PC-9 (cell line): ENCODE results near the gene GMDS. TPM values are rescaled to one million over a fixed set of nuclear protein-coding genes. Genes with fewer than 3 reads are reported as not detected.

Experiments
- BruUV-seq: library from RNA; stranded (reverse); fragments of 400-500 nt; replicated peaks from 2 replicates; lab custom pipeline; 2021; lab: Mats Ljungman, UMichigan
- CTCF ChIA-PET: fragments of 300-600 bp; sonication (Branson Sonifier 250); formaldehyde crosslinking; loops from one replicate; lab custom pipeline; 2022; ENCODE audit warnings: antibody characterized with exemption; lab: Charles Lee
- POLR2A ChIA-PET: fragments of 300-600 bp; sonication (Branson Sonifier 250); formaldehyde crosslinking; loops from one replicate; lab custom pipeline; 2022; ENCODE audit warnings: antibody characterized with exemption; ENCODE audit not compliant: unreplicated experiment; lab: Charles Lee
- DNase-seq, 2 experiments: peaks; one replicate each; pipeline versions ENCODE4 v3.0.0 to v3.0.0-alpha.2; 2015 to 2022; ENCODE audit warnings: mixed read lengths in 1 of 2
- H2AFZ ChIP-seq: fragments of 200-600 bp; sonication (generic); 2 replicates; pipeline ENCODE4 v1.8.1; 2017; ENCODE audit warnings: antibody characterized with exemption
- H3F3A ChIP-seq: fragments of 200-600 bp; sonication (generic); 2 replicates; pipeline ENCODE4 v1.8.1; 2017; ENCODE audit warnings: antibody characterized with exemption, mild to moderate bottlenecking, low read depth; ENCODE audit not compliant: insufficient read depth
- H3K27ac ChIP-seq: fragments of 200-600 bp; sonication (generic); 2 replicates; pipeline ENCODE4 v1.6.1; 2016; ENCODE audit warnings: mixed run types
- H3K27me3 ChIP-seq: fragments of 200-600 bp; sonication (generic); 2 replicates; pipeline ENCODE4 v1.6.1; 2016; ENCODE audit warnings: low read depth, mixed run types; ENCODE audit not compliant: insufficient read depth
- H3K36me3 ChIP-seq: fragments of 200-600 bp; sonication (generic); 2 replicates; pipeline ENCODE4 v1.6.1; 2016; ENCODE audit warnings: low read depth, mixed run types
- H3K4me1 ChIP-seq: fragments of 200-600 bp; sonication (generic); replicated peaks from 2 replicates; pipeline ENCODE4 v1.6.1; 2016; ENCODE audit warnings: mixed run types; ENCODE audit not compliant: insufficient read depth
- H3K4me2 ChIP-seq: fragments of 200-600 bp; sonication (generic); 2 replicates; pipeline ENCODE4 v1.6.1; 2017; ENCODE audit warnings: mixed run types
- H3K4me3 ChIP-seq: fragments of 200-600 bp; sonication (generic); 2 replicates; pipeline ENCODE4 v1.6.1; 2016; ENCODE audit warnings: mixed run types
- H3K79me2 ChIP-seq: fragments of 200-600 bp; sonication (generic); 2 replicates; pipeline ENCODE4 v1.6.1; 2017; ENCODE audit warnings: low read depth, mixed run types
- H3K9me2 ChIP-seq: fragments of 200-600 bp; sonication (generic); 2 replicates; pipeline ENCODE4 v1.8.1; 2017; ENCODE audit warnings: mild to moderate bottlenecking; ENCODE audit not compliant: insufficient read depth
- H3K9me3 ChIP-seq: fragments of 200-600 bp; sonication (generic); 2 replicates; pipeline ENCODE4 v1.8.1; 2016; ENCODE audit warnings: low read depth; ENCODE audit not compliant: insufficient read depth
- H4K20me1 ChIP-seq: fragments of 200-600 bp; sonication (generic); 2 replicates; pipeline ENCODE4 v1.8.1; 2017; ENCODE audit not compliant: insufficient read depth
- CTCF ChIP-seq: fragments of 200-600 bp; sonication (generic); conservative IDR thresholded peaks from 2 replicates; pipeline ENCODE4 v1.6.1; 2017; ENCODE audit warnings: mixed run types, antibody characterized with exemption, mild to moderate bottlenecking, moderate library complexity
- EZH2 ChIP-seq: fragments of 200-600 bp; sonication (generic); IDR thresholded peaks from 2 replicates; pipeline ENCODE4 v1.8.0; 2017; ENCODE audit warnings: antibody characterized with exemption, low read depth
- intact Hi-C: fragments of 100-400 bp; cut with micrococcal nuclease; formaldehyde crosslinking; loops from one replicate; pipeline ENCODE4 v1.10.0; 2022; ENCODE audit not compliant: unreplicated experiment
- total RNA-seq: library from RNA; stranded (reverse); gene quantifications from 2 replicates; pipeline ENCODE4 v1.2.3, GENCODE V29; 2021

The GMDS gene
- total RNA-seq, 1 experiment from 2014 or later = 30.1 TPM

GRCh38 chr6:1611322-1611571 lies 634.2 kb downstream of the GMDS start:
- no peak overlapping the region for H3K27ac ChIP-seq
- H3K4me2 ChIP-seq = peak overlapping the region; percentile 55; the same call in 1 of the 2 replicates
- no peaks in the 10 kb centered on the region; the same call in 1 of the 2 replicates for H3K4me1 ChIP-seq
- TF ChIP-seq EZH2 (no peak), CTCF (no peak)
- no peak overlapping the region for H2AFZ ChIP-seq
- no peaks in the 10 kb centered on the region for H3K9me2 ChIP-seq
- peak overlapping the region; percentile 89; the same call in 1 of the 2 replicates for H3K4me3 ChIP-seq
- intact Hi-C loops = no loop called here
- H3K9me3 ChIP-seq = no peaks in the 10 kb centered on the region
- no peaks in the 10 kb centered on the region for H3K27me3 ChIP-seq
- peaks cover 43% of the 10 kb centered on the region for H3K79me2 ChIP-seq
- no peaks in the 10 kb centered on the region for H4K20me1 ChIP-seq
- H3K36me3 ChIP-seq = no peaks in the 10 kb centered on the region
- POLR2A ChIA-PET = interaction anchor here (0.6 to 0.8 kb wide), 4 partner anchors 13 to 930 kb away, joined by 3 to 10 read pairs (median 6); no protein-coding TSS in a partner anchor
- no TSS peak for BruUV-seq
- DNase-seq = peak in 1 of 2 experiments; percentile 31
- CTCF ChIA-PET = interaction anchor here (0.6 to 0.8 kb wide), 3 partner anchors 13 to 156 kb away, joined by 3 to 5 read pairs (median 4); no protein-coding TSS in a partner anchor
- 0 out of 2 replicates have a peak, but pooled peaks cover 4% of the 10 kb centered on the region for H3F3A ChIP-seq

- no TSS peak for BruUV-seq
- no peaks in the 10 kb centered on the region for H3K27me3 ChIP-seq
- no peaks in the 10 kb centered on the region for H3K9me3 ChIP-seq
- H3K4me3 ChIP-seq = peak overlapping the region; percentile 89
- peak overlapping the region; percentile 55; the same call in 1 of the 2 replicates for H3K4me2 ChIP-seq
- H3K9me2 ChIP-seq = no peaks in the 10 kb centered on the region
- peak overlapping the region; percentile 52; the same call in 1 of the 2 replicates for H2AFZ ChIP-seq
- intact Hi-C loops = no loop called here
- ChIA-PET CTCF (interaction anchor here (0.7 kb wide), 1 partner anchor 156 kb away, joined by 5 read pairs; no protein-coding TSS in a partner anchor), POLR2A (interaction anchor here (0.6 to 0.8 kb wide), 4 partner anchors 13 to 521 kb away, joined by 3 to 10 read pairs (median 5); no protein-coding TSS in a partner anchor)
- H3K27ac ChIP-seq = peak overlapping the region; percentile 46
- no peak for TF ChIP-seq CTCF
- no peak for TF ChIP-seq EZH2
- H3K4me1 ChIP-seq = no peaks in the 10 kb centered on the region; the same call in 1 of the 2 replicates
- DNase-seq = peak in 1 of 2 experiments; percentile 32
- H3F3A ChIP-seq = 0 out of 2 replicates have a peak, but pooled peaks cover 2% of the 10 kb centered on the region
- peaks cover 41% of the 10 kb centered on the region for H3K79me2 ChIP-seq
- no peaks in the 10 kb centered on the region for H3K36me3 ChIP-seq
- no peaks in the 10 kb centered on the region for H4K20me1 ChIP-seq
Observed at GRCh38 chr6:1610497-1611321, 634.7 kb downstream of the GMDS start.

GRCh38 chr6:1609648-1610496 lies 635.5 kb downstream of the GMDS start, which contains the start of gene FOXC1:
TSS of gene FOXC1 (plus strand) at chr6:1609915. CDS start at chr6:1610446, 531 bp downstream.
- BruUV-seq = no TSS peak
- Histone ChIP-seq H3K36me3 (no peaks in the 10 kb centered on the region), H4K20me1 (no peaks in the 10 kb centered on the region), H3K4me3 (peak within 1 kb of the TSS; percentile 89), H3K4me1 (no peaks in the 10 kb centered on the region; the same call in 1 of the 2 replicates), H3K27ac (peak within 1 kb of the TSS; percentile 54), H3K4me2 (peak within 1 kb of the TSS; percentile 80), H3K9me3 (no peaks in the 10 kb centered on the region), H2AFZ (peak within 1 kb of the TSS; percentile 82), H3F3A (no peaks in the 10 kb centered on the region), H3K9me2 (no peaks in the 10 kb centered on the region), H3K79me2 (peaks cover 34% of the 10 kb centered on the region), H3K27me3 (no peaks in the 10 kb centered on the region)
- CTCF ChIA-PET = no interaction called here
- POLR2A ChIA-PET = interaction anchor here (0.7 kb wide), 1 partner anchor 110 kb away, joined by 5 read pairs; no protein-coding TSS in a partner anchor
- TF ChIP-seq EZH2 (no peak), CTCF (no peak)
- intact Hi-C loops = loop anchor here (2.0 to 10.0 kb wide), 3 partner anchors 157 to 415 kb away; no protein-coding TSS in a partner anchor
- DNase-seq = peak; percentile 81 to 96
